Left ventricle myocardium inferior (tissue), 1 donor: Measurements from ENCODE around the gene AKR1C8. TPM values are rescaled to one million over a fixed set of nuclear protein-coding genes. Genes with fewer than 3 reads are reported as not detected.

Experiments
- DNase-seq: peaks from one replicate; pipeline ENCODE4 v3.0.0-alpha.2; 2020
- H3K27ac ChIP-seq: fragments of 200-600 bp; replicated peaks from 2 replicates; pipeline ENCODE4 v1.8.0; 2021
- H3K27me3 ChIP-seq: fragments of 200-600 bp; 2 replicates; pipeline ENCODE4 v1.8.0; 2021; ENCODE audit warnings: low read depth
- H3K36me3 ChIP-seq: fragments of 200-600 bp; 2 replicates; pipeline ENCODE4 v1.8.0; 2021
- H3K4me1 ChIP-seq: fragments of 200-600 bp; 2 replicates; pipeline ENCODE4 v1.8.0; 2021
- H3K4me3 ChIP-seq: fragments of 200-600 bp; 2 replicates; pipeline ENCODE4 v1.8.0; 2021; ENCODE audit warnings: mild to moderate bottlenecking, moderate library complexity
- H3K9me3 ChIP-seq: fragments of 200-600 bp; replicated peaks from 2 replicates; pipeline ENCODE4 v1.8.0; 2021
- intact Hi-C: fragments of 100-400 bp; cut with micrococcal nuclease; formaldehyde crosslinking; loops from one replicate; pipeline ENCODE4 v1.11.0; 2022
- total RNA-seq: library from RNA; stranded (reverse); fragmentation: NEBNext Ultra II Directional; extraction: Animal tissue kit (Norgen Biotek cat#: 25700); gene quantifications from one replicate; pipeline ENCODE4 v1.2.1, GENCODE V29; 2021
- TF ChIP-seq, protein P1 (sequence below): fragments of 200-600 bp; IDR thresholded peaks from 2 replicates; pipeline ENCODE4 v1.8.0; 2021; ENCODE audit warnings: antibody characterized with exemption, mild to moderate bottlenecking, borderline replicate concordance
- donor health status: DM: no; HTN: yes; CAD: no; lungs with severe emphysema.

The AKR1C8 gene
- total RNA-seq, 1 donor from 2014 or later = 0.22 TPM

DNA sequence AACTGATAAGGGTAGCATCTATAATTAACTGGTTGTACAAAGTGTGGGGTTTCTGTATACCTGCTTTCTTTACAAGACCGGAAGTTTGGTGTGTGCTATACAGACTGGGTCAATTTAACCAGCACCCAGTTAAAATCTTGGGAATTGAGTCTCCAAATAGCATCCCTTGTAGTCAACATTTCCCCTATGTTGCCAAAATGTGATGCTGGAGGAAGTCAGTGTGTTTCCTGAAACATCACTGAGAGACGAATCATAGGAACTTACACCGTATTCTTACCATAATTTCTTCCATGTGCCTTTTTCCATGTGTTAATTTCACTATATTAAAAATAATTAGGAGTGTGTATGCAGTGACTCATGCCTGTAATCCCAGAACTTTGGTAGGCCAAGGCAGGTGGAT lies 13.4 kb upstream of the AKR1C8 start:
- H3K4me3 ChIP-seq = no peak overlapping the region
- intact Hi-C loops = no loop called here

DNA sequence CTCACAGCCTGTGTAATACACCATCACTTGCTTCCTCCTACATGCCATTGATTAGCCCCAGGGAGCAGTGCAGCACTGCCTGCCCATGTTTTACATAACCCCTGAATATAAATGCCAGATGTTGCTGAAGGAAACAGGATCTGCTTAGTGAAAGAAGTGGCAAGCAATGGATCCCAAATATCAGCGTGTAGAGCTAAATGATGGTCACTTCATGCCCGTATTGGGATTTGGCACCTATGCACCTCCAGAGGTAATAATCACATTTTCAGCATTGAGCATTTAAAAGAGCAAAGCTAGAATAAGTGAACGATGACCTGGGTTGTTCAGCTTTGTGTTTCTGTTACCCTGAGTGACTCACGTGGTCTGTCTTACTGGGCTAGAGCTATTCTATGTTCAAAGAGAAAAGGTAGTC lies 11.8 kb upstream of the AKR1C8 start, which contains the start of gene AKR1C4:
Gene AKR1C4, plus strand, starts transcription at position 136 of the 412 bp plus-strand sequence. Its CDS starts 31 bp downstream, at position 167.
- no peaks in the 10 kb centered on the region for H3K27me3 ChIP-seq
- no peak within 1 kb of the TSS for H3K27ac ChIP-seq
- TF ChIP-seq, protein P1, sequence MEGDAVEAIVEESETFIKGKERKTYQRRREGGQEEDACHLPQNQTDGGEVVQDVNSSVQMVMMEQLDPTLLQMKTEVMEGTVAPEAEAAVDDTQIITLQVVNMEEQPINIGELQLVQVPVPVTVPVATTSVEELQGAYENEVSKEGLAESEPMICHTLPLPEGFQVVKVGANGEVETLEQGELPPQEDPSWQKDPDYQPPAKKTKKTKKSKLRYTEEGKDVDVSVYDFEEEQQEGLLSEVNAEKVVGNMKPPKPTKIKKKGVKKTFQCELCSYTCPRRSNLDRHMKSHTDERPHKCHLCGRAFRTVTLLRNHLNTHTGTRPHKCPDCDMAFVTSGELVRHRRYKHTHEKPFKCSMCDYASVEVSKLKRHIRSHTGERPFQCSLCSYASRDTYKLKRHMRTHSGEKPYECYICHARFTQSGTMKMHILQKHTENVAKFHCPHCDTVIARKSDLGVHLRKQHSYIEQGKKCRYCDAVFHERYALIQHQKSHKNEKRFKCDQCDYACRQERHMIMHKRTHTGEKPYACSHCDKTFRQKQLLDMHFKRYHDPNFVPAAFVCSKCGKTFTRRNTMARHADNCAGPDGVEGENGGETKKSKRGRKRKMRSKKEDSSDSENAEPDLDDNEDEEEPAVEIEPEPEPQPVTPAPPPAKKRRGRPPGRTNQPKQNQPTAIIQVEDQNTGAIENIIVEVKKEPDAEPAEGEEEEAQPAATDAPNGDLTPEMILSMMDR = no peak
- no peak within 1 kb of the TSS for H3K4me3 ChIP-seq
- H3K9me3 ChIP-seq = peaks cover 12% of the 10 kb centered on the region
- H3K4me1 ChIP-seq = no peaks in the 10 kb centered on the region
- no peaks in the 10 kb centered on the region for H3K36me3 ChIP-seq
- intact Hi-C loops = no loop called here
- no peak for DNase-seq

More for the DNA sequence above, 13.4 kb upstream of the AKR1C8 start:
- no peak overlapping the region for H3K27ac ChIP-seq
- H3K36me3 ChIP-seq = no peaks in the 10 kb centered on the region
- TF ChIP-seq, protein P1 = no peak
- no peak for DNase-seq
- H3K27me3 ChIP-seq = no peaks in the 10 kb centered on the region
- H3K9me3 ChIP-seq = peaks cover 28% of the 10 kb centered on the region
- no peaks in the 10 kb centered on the region for H3K4me1 ChIP-seq

DNA sequence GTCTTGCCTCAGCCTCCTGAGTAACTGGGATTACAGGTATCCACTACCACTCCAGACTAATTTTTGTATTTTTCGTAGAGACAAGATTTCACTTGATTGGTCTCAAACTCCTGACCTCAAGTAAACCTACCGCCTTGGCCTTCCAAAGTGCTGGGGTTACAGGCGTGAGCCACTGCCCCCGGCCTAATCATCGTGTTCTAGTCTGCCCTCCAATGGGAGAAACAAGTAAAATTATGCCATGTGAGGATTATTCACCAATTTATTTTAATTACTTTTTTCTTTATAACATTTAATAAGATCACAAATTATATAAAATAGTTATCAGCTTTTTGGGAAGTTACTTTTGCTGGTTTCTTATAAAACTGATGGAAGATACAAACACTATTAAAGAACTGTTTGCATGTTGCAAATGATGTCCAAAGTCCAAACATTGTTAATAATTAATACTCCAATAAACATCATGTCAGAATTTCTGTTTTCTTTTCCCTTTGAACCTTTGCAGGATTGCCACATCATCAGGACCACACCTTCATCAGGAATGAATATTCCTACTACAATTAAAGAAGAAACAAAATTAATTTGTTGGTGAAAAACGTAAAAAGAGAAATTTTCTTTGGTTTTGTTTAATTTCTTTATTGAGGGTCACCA lies 10.9 kb upstream of the AKR1C8 start:
- no peaks in the 10 kb centered on the region for H3K27me3 ChIP-seq
- intact Hi-C loops = no loop called here
- H3K4me3 ChIP-seq = no peak overlapping the region
- no peaks in the 10 kb centered on the region for H3K36me3 ChIP-seq
- H3K9me3 ChIP-seq = peaks cover 4% of the 10 kb centered on the region
- DNase-seq = no peak
- no peaks in the 10 kb centered on the region for H3K4me1 ChIP-seq
- TF ChIP-seq, protein P1 = no peak
- H3K27ac ChIP-seq = no peak overlapping the region

DNA sequence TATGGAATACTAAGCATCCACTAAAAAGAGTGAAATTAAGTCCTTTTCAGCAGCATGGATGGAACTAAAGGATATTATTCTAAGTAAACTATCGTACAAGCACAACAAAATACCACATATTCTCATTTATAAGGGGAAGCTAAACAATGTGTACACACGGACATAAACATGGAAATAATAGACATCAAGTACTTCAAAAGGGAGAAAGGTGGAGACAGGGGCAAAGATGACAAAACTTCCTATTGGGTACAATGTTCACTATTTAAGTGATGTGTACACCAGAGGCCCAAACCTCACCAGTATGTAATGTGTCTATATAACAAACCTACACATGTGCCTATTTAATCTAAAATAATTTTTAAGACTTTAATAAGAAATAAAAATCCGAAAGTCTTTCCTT lies 9.5 kb upstream of the AKR1C8 start:
- Histone ChIP-seq H3K27ac (no peak overlapping the region), H3K4me3 (no peak overlapping the region), H3K9me3 (no peaks in the 10 kb centered on the region), H3K27me3 (no peaks in the 10 kb centered on the region), H3K4me1 (no peaks in the 10 kb centered on the region), H3K36me3 (no peaks in the 10 kb centered on the region)
- intact Hi-C loops = no loop called here
- DNase-seq = no peak
- TF ChIP-seq, protein P1 = no peak

DNA sequence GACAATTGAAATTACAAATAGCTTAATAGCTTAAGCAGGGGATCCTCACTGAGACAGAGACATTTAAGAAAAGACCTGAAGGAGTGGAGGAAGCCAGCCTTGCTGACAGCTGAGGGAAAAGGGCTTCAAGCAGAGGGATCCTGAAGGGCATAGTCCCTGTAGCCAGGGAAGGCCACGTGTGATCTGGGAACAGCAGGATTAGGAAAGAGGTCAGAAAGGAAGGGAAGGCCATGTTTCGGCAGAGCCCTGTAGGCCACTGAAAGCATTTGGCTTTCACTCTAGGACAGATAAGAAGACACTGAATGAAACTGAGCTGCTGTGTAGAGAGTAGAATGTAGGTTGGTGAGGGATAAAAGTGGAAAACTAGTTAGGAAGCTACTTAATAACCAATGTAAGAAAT lies 3.4 kb upstream of the AKR1C8 start:
- TF ChIP-seq, protein P1 = no peak
- no peak for DNase-seq
- intact Hi-C loops = no loop called here
- H3K4me3 ChIP-seq = no peak overlapping the region
- H3K9me3 ChIP-seq = no peaks in the 10 kb centered on the region
- H3K27me3 ChIP-seq = no peaks in the 10 kb centered on the region
- peaks cover 5% of the 10 kb centered on the region for H3K4me1 ChIP-seq
- H3K27ac ChIP-seq = no peak overlapping the region
- no peaks in the 10 kb centered on the region for H3K36me3 ChIP-seq
